Stimulated activated naive B cell treated with anti-CD40 and anti-IgM and Interleukin-4, amounts not matched to agents 10 μg/mL and 1 μg/mL and 100 μg/mL, for 72 hours (primary cell): Measurements from ENCODE around the gene EMX1.

Experiments
- ATAC-seq, 2 donors: fragments of 150-1000 bp; cut with Tn5 transposase; replicated peaks; 2 replicates each; pipeline ENCODE4 v1.10.0; 2021; ENCODE audit warnings: moderate library complexity in 1 of 2
- DNase-seq: peaks from one replicate; pipeline ENCODE4 v3.0.0; 2021
- H3K27ac Mint-ChIP-seq: one replicate; pipeline ENCODE4 v1.8.0; 2022; ENCODE audit warnings: mild to moderate bottlenecking, mixed read lengths
- H3K27me3 Mint-ChIP-seq, 2 donors: one replicate each; pipeline ENCODE4 v1.8.0; 2022; ENCODE audit warnings: mixed read lengths in 2 of 2
- H3K36me3 Mint-ChIP-seq, 2 donors: one replicate each; pipeline ENCODE4 v1.8.0; 2022; ENCODE audit warnings: mixed read lengths in 2 of 2, mild to moderate bottlenecking in 1 of 2
- H3K4me1 Mint-ChIP-seq, 2 donors: one replicate each; pipeline ENCODE4 v1.8.0; 2022; ENCODE audit warnings: mixed read lengths in 2 of 2, mild to moderate bottlenecking in 1 of 2
- H3K4me3 Mint-ChIP-seq, 2 donors: one replicate each; pipeline ENCODE4 v1.8.0; 2022; ENCODE audit warnings: mild to moderate bottlenecking in 2 of 2, mixed read lengths in 2 of 2, moderate library complexity in 1 of 2
- H3K9me3 Mint-ChIP-seq, 2 donors: one replicate each; pipeline ENCODE4 v1.8.0; 2022; ENCODE audit warnings: mixed read lengths in 2 of 2, mild to moderate bottlenecking in 1 of 2

EMX1 gene

GRCh38 chr2:72914589-72915319 is 2.6 kb upstream of the EMX1 start:
- Mint-ChIP-seq H3K4me3 (peak overlapping the region; percentile 24 to 87), H3K9me3 (no peaks in the 10 kb centered on the region), H3K4me1 (peaks cover 27 to 36% of the 10 kb centered on the region in 2 donors), H3K27me3 (peaks cover 59 to 72% of the 10 kb centered on the region in 2 donors), H3K27ac (peak overlapping the region; percentile 47), H3K36me3 (no peaks in the 10 kb centered on the region)
- no peak for ATAC-seq
- no peak for DNase-seq

DNA sequence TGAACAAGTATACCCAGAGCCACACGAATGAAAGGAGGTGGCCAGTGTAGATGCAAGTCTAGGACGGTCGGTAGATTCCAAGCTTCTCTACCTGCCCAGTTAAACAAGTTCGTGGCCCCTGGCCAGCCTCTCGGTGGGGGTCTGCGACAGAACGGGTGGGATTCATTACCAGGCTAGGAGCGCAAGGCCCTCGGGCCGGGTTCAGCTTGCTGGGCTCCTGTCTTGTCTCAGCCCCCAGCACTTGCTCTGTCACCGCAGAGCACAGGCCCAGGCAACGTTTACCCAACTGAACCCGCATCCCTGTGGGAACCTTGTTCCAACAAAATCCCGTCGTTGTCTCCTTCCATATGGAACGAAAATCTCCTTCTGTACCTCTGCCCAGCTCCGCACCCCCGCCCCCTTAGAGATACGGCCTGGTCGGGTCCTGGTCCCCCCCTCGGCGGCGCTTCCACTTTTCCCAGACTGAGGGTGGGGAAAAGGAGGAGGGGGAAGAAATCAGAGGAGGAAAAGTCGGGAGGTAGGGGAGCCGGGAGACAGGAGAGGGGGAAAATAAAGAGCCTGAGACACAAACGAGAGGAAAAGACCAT is 1.9 kb upstream of the EMX1 start:
- Mint-ChIP-seq H3K27ac (peak overlapping the region; percentile 47), H3K4me3 (peak overlapping the region; percentile 76 to 87), H3K9me3 (no peaks in the 10 kb centered on the region), H3K36me3 (no peaks in the 10 kb centered on the region), H3K4me1 (peaks cover 28 to 42% of the 10 kb centered on the region in 2 donors), H3K27me3 (peaks cover 56 to 72% of the 10 kb centered on the region in 2 donors)
- ATAC-seq = no peak
- DNase-seq = no peak

GRCh38 chr2:72915907-72916742 is 1.2 kb upstream of the EMX1 start:
- Mint-ChIP-seq H3K27me3 (peaks cover 57 to 75% of the 10 kb centered on the region in 2 donors), H3K9me3 (no peaks in the 10 kb centered on the region), H3K27ac (peak overlapping the region; percentile 95), H3K4me3 (peak overlapping the region; percentile 87 to 88), H3K4me1 (peaks cover 28 to 49% of the 10 kb centered on the region in 2 donors), H3K36me3 (no peaks in the 10 kb centered on the region)
- DNase-seq (peak; percentile 64), ATAC-seq (peak; percentile 68 to 72)

GRCh38 chr2:72916743-72917137 is 579 bp upstream of the EMX1 start:
- Mint-ChIP-seq H3K36me3 (no peaks in the 10 kb centered on the region), H3K27ac (peak overlapping the region; percentile 95), H3K4me1 (peaks cover 28 to 52% of the 10 kb centered on the region in 2 donors), H3K27me3 (peaks cover 57 to 75% of the 10 kb centered on the region in 2 donors), H3K4me3 (peak overlapping the region; percentile 87 to 88), H3K9me3 (no peaks in the 10 kb centered on the region)
- DNase-seq (no peak), ATAC-seq (peak; percentile 26 to 29)

DNA sequence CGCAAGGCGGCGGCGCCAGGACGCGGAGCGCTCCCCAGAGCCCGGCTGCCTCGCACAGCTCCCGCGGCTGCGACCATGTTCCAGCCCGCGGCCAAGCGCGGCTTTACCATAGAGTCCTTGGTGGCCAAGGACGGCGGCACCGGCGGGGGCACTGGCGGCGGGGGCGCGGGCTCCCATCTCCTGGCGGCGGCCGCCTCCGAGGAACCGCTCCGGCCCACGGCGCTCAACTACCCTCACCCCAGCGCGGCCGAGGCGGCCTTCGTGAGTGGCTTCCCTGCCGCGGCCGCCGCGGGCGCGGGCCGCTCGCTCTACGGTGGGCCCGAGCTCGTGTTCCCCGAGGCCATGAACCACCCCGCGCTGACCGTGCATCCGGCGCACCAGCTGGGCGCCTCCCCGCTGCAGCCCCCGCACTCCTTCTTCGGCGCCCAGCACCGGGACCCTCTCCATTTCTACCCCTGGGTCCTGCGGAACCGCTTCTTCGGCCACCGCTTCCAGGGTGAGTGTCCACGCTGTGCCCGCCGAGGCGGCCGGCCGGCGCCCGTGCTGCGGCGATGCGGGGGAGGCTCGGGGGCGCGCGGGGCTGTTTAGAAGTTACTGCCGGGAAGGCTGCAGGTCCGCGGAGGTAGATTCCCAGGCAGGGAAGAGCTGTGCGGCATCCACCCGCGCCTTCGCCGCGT is 696 bp downstream of the EMX1 start:
- DNase-seq (no peak), ATAC-seq (no peak)
- no peaks in the 10 kb centered on the region for H3K36me3 Mint-ChIP-seq
- H3K27ac Mint-ChIP-seq = peak overlapping the region; percentile 89
- peaks cover 30 to 52% of the 10 kb centered on the region in 2 donors for H3K4me1 Mint-ChIP-seq
- H3K4me3 Mint-ChIP-seq = peak overlapping the region; percentile 60 to 83
- no peaks in the 10 kb centered on the region for H3K9me3 Mint-ChIP-seq
- peaks cover 64 to 78% of the 10 kb centered on the region in 2 donors for H3K27me3 Mint-ChIP-seq

GRCh38 chr2:72919414-72920317 is 2.3 kb downstream of the EMX1 start:
- no peak for DNase-seq
- peaks cover 63 to 74% of the 10 kb centered on the region in 2 donors for H3K27me3 Mint-ChIP-seq
- peaks cover 0 to 2% of the 10 kb centered on the region in 2 donors for H3K36me3 Mint-ChIP-seq
- ATAC-seq = no peak
- peak overlapping the region; percentile 80 to 82 for H3K4me3 Mint-ChIP-seq
- no peaks in the 10 kb centered on the region for H3K9me3 Mint-ChIP-seq
- H3K27ac Mint-ChIP-seq = no peak overlapping the region
- H3K4me1 Mint-ChIP-seq = peaks cover 34 to 53% of the 10 kb centered on the region in 2 donors

- Mint-ChIP-seq H3K4me3 (peak overlapping the region; percentile 80 to 82), H3K36me3 (peaks cover 0 to 2% of the 10 kb centered on the region in 2 donors), H3K27me3 (peaks cover 62 to 74% of the 10 kb centered on the region in 2 donors), H3K27ac (peak overlapping the region; percentile 78), H3K4me1 (peaks cover 28 to 47% of the 10 kb centered on the region in 2 donors), H3K9me3 (no peaks in the 10 kb centered on the region)
- DNase-seq (peak; percentile 36), ATAC-seq (peak in 1 of 2 donors; percentile 11)
These were observed 3.2 kb downstream of the EMX1 start for GRCh38 chr2:72920318-72921087.

- Mint-ChIP-seq H3K4me3 (no peak overlapping the region), H3K9me3 (no peaks in the 10 kb centered on the region), H3K27me3 (peaks cover 62 to 70% of the 10 kb centered on the region in 2 donors), H3K4me1 (peaks cover 28 to 43% of the 10 kb centered on the region in 2 donors), H3K27ac (no peak overlapping the region), H3K36me3 (peaks cover 0 to 2% of the 10 kb centered on the region in 2 donors)
- DNase-seq (no peak), ATAC-seq (no peak)
These were observed 4.0 kb downstream of the EMX1 start for GRCh38 chr2:72921088-72921851.

DNA sequence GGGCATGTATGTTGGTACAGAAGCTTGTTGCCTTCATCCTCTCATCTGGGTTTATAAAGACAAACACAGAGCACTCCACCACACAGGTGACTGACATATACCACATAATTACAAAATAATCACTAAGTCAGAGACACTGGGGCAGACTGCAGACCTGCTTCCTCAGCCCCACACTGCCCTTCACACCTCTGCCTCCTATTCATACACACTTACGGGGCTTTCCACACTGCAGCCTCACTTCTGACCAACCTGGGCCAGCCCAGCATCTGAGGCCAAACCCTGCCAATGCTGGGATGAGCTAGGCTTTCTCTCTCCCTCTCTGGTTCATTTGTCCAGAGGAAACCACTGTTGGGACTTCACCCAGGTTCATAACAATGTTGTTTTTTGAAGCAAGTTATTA is 4.5 kb downstream of the EMX1 start:
- peaks cover 24 to 37% of the 10 kb centered on the region in 2 donors for H3K4me1 Mint-ChIP-seq
- H3K4me3 Mint-ChIP-seq = no peak overlapping the region
- peaks cover 59 to 64% of the 10 kb centered on the region in 2 donors for H3K27me3 Mint-ChIP-seq
- DNase-seq (no peak), ATAC-seq (no peak)
- no peaks in the 10 kb centered on the region for H3K9me3 Mint-ChIP-seq
- peaks cover 0 to 2% of the 10 kb centered on the region in 2 donors for H3K36me3 Mint-ChIP-seq
- no peak overlapping the region for H3K27ac Mint-ChIP-seq

DNA sequence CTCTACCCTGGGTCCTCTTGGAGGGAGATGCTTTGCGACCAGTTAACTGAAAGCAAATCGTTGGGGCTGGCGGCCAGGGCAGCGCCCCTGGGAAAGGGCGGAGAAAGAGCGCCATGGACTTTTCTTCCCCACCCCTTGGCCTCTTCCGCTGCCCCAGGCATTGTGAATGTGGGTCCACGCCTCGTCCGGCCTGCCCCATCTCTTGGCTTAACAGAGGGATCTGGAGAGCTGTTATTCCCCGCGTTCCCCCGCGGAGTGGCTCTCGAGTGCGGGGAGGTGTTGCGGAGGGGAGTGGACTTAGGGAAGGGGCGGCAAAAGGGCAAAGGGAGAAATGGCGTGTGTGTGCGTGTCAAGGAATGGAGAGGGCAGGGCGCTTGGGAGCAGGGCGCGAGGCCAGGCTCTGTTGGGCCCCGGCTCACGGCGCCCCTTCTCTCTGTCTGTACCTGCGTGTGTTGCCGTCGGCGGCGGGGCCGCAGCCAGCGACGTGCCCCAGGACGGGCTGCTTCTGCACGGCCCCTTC is 6.6 kb downstream of the EMX1 start:
- H3K27ac Mint-ChIP-seq = peak overlapping the region; percentile 89
- peaks cover 51 to 60% of the 10 kb centered on the region in 2 donors for H3K27me3 Mint-ChIP-seq
- ATAC-seq (peak; percentile 46 to 62), DNase-seq (no peak)
- peaks cover 18 to 34% of the 10 kb centered on the region in 2 donors for H3K4me1 Mint-ChIP-seq
- peaks cover 0 to 2% of the 10 kb centered on the region in 2 donors for H3K36me3 Mint-ChIP-seq
- peak overlapping the region; percentile 41 to 47 for H3K4me3 Mint-ChIP-seq
- H3K9me3 Mint-ChIP-seq = no peaks in the 10 kb centered on the region

- Mint-ChIP-seq H3K4me1 (peaks cover 18 to 31% of the 10 kb centered on the region in 2 donors), H3K27ac (peak overlapping the region; percentile 89), H3K27me3 (peaks cover 49 to 57% of the 10 kb centered on the region in 2 donors), H3K9me3 (no peaks in the 10 kb centered on the region), H3K4me3 (peak overlapping the region in 1 of 2 donors; percentile 47), H3K36me3 (peaks cover 0 to 2% of the 10 kb centered on the region in 2 donors)
- ATAC-seq (no peak), DNase-seq (peak; percentile 16)
These were observed 7.3 kb downstream of the EMX1 start for GRCh38 chr2:72924353-72925240.
